C1 segment of cervical spinal cord (tissue), 14 donors: Measurements from ENCODE around the gene TADA3.
A peak's percentile ranks its signal among the peaks of the same experiment; 100 is the strongest.

Experiments
- DNase-seq, 14 donors: peaks; one replicate each; lab custom pipeline; 2025; lab: John Stamatoyannopoulos, UW

TADA3 gene

GRCh38 chr3:9762871-9763270, 29.4 kb downstream of the TADA3 start:
- no peak for DNase-seq

- DNase-seq = no peak
These were observed 30.4 kb downstream of the TADA3 start for GRCh38 chr3:9761919-9762318.

- DNase-seq = no peak
These were observed 31.3 kb downstream of the TADA3 start for GRCh38 chr3:9760779-9761505.

GRCh38 chr3:9757427-9757826, 34.8 kb downstream of the TADA3 start:
- DNase-seq = no peak

GRCh38 chr3:9754678-9755077, 37.6 kb downstream of the TADA3 start:
- DNase-seq = no peak

GRCh38 chr3:9750556-9751411, 41.5 kb downstream of the TADA3 start:
- no peak for DNase-seq

GRCh38 chr3:9749645-9750555, 42.4 kb downstream of the TADA3 start, which contains the start of gene OGG1:
OGG1 (plus strand) TSS chr3:9749952; CDS start chr3:9750287, 335 bp downstream.
- peak; percentile 76 to 96 (median 93) for DNase-seq

- DNase-seq = no peak
These were observed 43.0 kb downstream of the TADA3 start for GRCh38 chr3:9749296-9749644.

GRCh38 chr3:9748031-9748430, 44.2 kb downstream of the TADA3 start:
- DNase-seq = no peak

- no peak for DNase-seq
These were observed 45.0 kb downstream of the TADA3 start for GRCh38 chr3:9747267-9747666.

- DNase-seq = no peak
These were observed 45.9 kb downstream of the TADA3 start for GRCh38 chr3:9746330-9746729.

- no peak for DNase-seq
These were observed 46.8 kb downstream of the TADA3 start for GRCh38 chr3:9745521-9745920.

- DNase-seq = no peak
These were observed 48.1 kb downstream of the TADA3 start for GRCh38 chr3:9744162-9744561.

- DNase-seq = no peak
These were observed 48.7 kb downstream of the TADA3 start for GRCh38 chr3:9743548-9743947.

GRCh38 chr3:9742560-9742959, 49.7 kb downstream of the TADA3 start:
- DNase-seq = no peak

GRCh38 chr3:9739181-9739580, 53.1 kb downstream of the TADA3 start:
- DNase-seq = no peak

- DNase-seq = no peak
These were observed 55.4 kb downstream of the TADA3 start for GRCh38 chr3:9736831-9737230.

GRCh38 chr3:9732740-9733115, 59.5 kb downstream of the TADA3 start:
- peak in 3 of 14 donors; percentile 4 to 23 (median 14) for DNase-seq

- DNase-seq = peak in 1 of 14 donors; percentile 15
These were observed 60.1 kb downstream of the TADA3 start for GRCh38 chr3:9732080-9732739.

GRCh38 chr3:9731206-9732079, 60.8 kb downstream of the TADA3 start, which contains the start of gene BRPF1:
BRPF1 (plus strand) TSS chr3:9731735; CDS start chr3:9734141, 2,406 bp downstream.
- DNase-seq = peak; percentile 84 to 99 (median 98)
